AG09319 (cell line): Measurements from ENCODE around the gene ZFYVE9.
"Not testable (repeated sequence)": the region's sequence is repeated elsewhere in the genome, so short reads cannot be mapped to it uniquely, and the experiment has no call there.

Experiments used
- DNase-seq: peaks from one replicate; pipeline ENCODE4 v3.0.0-alpha.2; 2010; ENCODE audit warnings: low read depth; ENCODE audit errors: extremely low read depth
- CTCF ChIP-seq: IDR thresholded peaks from 2 replicates; pipeline ENCODE4 v1.5.1; 2011; ENCODE audit warnings: low read depth, mild to moderate bottlenecking, inconsistent platforms, low read length, moderate library complexity

The ZFYVE9 gene

GRCh38 chr1:52166996-52167753, 25.3 kb downstream of the ZFYVE9 start:
- no peak for TF ChIP-seq CTCF
- no peak for DNase-seq

- DNase-seq, result no peak
- TF ChIP-seq CTCF, result no peak
Measured at GRCh38 chr1:52168373-52169080, 26.6 kb downstream of the ZFYVE9 start.

- not testable (repeated sequence) for DNase-seq
Measured at GRCh38 chr1:52171149-52171548, 29.3 kb downstream of the ZFYVE9 start.

GRCh38 chr1:52179073-52179472, 37.2 kb downstream of the ZFYVE9 start:
- no peak for TF ChIP-seq CTCF
- no peak for DNase-seq

GRCh38 chr1:52180176-52180575, 38.3 kb downstream of the ZFYVE9 start:
- no peak for TF ChIP-seq CTCF
- no peak for DNase-seq

- not testable (repeated sequence) for DNase-seq
Measured at GRCh38 chr1:52181759-52182158, 39.9 kb downstream of the ZFYVE9 start.

GRCh38 chr1:52182328-52182727, 40.4 kb downstream of the ZFYVE9 start:
- DNase-seq, result not testable (repeated sequence)

- DNase-seq, result no peak
- no peak for TF ChIP-seq CTCF
Measured at GRCh38 chr1:52182874-52183400, 41.0 kb downstream of the ZFYVE9 start.

GRCh38 chr1:52186449-52186848, 44.6 kb downstream of the ZFYVE9 start:
- TF ChIP-seq CTCF, result no peak
- DNase-seq, result no peak
